Measurements from ENCODE around the gene CNIH4.
"Not testable (repeated sequence)": the region's sequence is repeated elsewhere in the genome, so short reads cannot be mapped to it uniquely, and the experiment has no call there.

The CNIH4 gene

DNA sequence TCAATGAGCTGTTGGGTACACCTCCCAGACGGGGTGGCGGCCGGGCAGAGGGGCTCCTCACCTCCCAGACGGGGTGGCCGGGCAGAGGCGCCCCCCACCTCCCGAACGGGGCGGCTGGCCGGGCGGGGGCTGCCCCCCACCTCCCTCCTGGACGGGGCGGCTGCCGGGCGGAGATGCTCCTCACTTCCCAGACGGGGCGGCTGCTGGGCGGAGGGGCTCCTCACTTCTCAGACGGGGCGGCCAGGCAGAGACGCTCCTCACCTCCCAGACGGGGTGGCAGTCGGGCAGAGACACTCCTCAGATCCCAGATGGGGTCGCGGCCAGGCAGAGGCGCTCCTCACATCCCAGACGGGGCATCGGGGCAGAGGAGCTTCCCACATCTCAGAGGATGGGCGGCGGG, 7.0 kb upstream of the CNIH4 start:
- not testable (repeated sequence) for DNase-seq (ENCODE audit: low spot score)

DNA sequence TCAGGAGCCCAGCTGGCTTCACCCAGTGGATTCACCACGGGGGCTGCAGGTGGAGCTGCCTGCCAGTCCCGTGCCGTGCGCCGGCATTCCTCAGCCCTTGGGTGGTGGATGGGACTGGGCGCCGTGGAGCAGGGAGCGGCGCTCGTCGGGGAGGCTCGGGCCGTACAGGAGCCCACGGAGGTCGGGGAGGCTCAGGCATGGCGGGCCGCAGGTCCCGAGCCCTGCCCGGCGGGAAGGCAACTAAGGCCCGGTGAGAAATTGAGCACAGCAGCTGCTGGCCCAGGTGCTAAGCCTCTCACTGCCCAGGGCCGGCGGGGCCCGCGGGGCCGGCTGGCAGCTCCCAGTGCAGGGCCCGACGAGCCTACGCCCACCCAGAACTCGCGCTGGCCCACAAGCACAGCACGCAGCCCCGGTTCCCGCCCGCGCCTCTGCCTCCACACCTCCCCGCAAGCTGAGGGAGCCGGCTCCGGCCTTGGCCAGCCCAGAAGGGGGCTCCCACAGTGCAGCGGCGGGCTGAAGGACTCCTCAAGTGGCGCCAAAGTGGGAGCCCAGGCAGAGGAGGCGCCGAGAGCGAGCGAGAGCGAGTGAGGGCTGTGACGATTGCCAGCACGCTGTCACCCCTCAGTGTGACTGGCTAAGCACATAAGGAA, 4.1 kb upstream of the CNIH4 start:
- not testable (repeated sequence) for DNase-seq (ENCODE audit: low spot score)

DNA sequence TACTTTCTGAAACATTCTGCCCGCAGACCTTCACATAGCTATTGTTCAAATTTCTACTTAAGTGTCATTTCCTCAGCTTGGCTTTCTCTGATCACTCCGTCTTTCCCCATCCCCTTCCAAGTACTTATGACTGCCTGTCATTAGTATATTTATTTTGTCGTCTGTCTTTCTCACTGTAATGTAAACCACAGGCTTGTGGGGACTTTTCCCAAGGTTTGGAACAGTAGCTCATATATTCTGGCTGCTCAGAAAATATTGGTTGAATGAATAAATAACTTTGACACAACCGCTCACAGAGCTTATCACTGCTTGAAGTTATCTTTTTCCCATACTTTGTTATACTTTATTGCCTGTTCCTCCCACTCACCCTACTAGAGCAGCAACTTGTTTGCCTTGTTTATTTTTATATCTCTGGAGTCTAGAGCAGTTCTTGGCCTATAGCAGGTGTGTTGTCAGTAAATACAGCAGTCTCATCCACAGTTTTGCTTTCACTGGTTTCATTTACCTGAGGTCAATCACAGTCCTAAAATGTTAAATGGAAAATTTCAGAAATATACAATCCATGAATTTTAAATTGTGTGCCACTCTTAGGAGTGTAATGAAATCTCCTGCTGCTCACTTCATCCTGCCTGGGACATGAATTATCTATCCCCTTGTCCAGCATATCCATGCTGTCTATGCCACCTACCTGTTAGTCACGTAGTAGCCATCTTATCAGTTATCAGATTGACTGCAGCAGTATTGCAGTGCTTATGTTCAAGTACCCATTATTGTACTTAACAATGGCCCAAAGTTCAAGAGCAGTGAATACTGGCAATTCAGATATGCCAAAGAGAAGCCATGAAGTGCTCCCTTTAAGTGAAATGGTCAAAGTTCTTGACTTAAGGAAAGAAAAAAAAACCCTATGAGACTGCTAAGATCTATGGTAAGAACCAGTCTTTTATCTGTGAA, 2.4 kb upstream of the CNIH4 start:
- no peak for DNase-seq (ENCODE audit: low spot score)

DNA sequence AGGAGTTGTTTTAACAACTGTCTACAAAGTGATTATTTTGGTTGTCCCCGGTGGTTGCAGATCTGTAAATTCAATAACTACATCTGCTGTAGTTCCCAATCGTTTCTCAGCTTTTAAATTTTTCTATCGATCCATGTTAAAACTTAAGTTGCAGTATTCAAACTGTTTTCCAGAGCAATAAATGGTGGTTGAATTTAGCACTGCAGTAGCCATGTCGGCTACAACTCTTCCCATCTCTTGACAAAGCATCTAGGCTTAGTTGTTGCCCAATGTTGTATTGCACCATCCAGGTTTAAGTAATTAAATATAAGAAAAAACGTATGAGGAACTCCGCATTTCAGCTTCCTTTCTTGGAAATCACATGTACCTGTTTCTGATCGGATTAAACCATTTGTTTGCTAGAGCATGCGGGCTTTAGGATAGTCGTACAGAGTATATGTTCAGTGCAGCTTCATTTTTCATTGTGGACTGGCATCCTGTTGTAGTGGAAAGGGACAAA, 996 bp downstream of the CNIH4 start:
- no peak for DNase-seq (ENCODE audit: low spot score)

DNA sequence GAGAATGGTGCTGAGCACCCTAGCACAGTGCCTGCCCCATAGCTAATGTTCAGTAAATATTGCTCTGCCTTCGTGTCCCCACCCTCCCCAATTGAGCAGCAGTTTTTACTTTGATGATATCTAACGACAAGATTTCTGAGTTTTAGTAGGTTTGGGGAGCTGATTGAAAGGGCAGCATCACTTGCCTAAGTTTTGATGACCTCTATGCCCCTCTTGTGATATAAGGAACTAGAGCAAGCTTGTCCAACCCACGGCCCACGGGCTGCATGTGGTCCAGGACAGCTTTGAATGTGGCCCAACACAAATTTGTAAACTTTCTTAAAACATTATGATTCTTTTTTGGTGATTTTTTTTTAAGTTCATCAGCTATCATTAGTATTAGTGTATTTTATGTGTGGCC, 1.6 kb downstream of the CNIH4 start:
- DNase-seq (ENCODE audit: low spot score) = no peak

DNA sequence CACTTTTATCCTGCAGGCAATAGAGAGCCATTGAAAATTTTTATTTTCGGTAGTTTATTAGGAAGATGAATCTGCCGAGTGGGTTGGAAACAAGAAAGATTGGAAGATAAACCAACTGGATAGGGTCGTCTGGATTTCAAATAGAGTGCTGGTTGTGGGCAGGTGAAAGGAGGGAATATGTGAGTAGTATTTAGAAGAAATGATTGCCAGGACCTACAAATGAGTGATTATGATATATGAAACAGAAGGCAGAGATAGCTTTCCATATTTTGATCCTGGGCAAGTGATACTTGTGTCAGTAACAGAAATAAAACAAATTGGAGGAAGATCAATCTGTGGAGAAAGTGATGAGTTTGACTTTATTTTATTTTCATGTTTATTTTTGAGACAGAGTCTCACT, 2.5 kb downstream of the CNIH4 start:
- no peak for DNase-seq (ENCODE audit: low spot score)

DNA sequence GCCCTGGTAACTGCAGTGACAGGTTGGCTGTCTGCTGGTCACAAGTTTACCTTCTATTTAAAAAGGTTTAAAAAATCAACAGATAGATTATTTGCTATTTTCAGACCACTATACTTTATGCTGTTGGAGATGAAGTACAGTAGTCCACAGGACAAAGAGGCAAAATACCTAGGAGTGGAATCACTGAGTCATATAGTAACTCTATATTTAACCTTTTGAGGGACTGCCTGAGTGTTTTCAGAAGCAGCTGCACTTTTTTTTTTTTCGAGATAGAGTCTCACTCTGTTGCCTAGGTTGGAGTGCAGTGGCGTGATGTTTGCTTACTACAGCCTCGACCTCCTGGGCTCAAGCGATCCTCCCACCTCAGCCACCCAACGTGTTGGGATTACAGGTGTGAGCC, 11.7 kb downstream of the CNIH4 start:
- no peak for DNase-seq (ENCODE audit: low spot score)

DNA sequence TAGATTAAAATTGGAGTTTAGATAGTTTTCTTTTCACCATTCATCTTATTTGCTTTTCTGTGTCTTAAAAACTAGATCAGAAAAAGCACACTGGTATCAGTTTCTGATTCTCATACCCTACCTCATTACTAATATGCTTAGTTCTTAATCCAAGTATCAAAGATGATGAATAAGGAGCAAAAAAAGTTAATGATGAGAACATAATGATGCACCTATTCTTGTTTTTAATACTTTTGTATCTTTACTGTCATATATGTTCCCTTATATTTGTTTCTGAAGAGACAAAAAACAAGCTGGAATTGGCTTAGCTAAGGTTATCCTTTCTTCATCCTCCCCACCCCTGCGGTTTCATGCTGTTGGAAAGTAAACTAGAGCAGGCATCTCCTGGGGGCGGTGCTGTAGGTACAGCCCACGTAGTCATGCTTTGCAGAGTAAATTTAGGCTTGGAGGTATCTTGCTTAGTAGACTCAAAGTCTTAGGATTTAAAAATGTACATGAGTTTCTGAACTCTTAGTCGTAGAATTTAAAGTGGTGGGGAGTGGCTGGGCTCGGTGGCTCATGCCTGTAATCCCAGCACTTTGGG, 16.4 kb downstream of the CNIH4 start:
- DNase-seq (ENCODE audit: low spot score) = no peak

DNA sequence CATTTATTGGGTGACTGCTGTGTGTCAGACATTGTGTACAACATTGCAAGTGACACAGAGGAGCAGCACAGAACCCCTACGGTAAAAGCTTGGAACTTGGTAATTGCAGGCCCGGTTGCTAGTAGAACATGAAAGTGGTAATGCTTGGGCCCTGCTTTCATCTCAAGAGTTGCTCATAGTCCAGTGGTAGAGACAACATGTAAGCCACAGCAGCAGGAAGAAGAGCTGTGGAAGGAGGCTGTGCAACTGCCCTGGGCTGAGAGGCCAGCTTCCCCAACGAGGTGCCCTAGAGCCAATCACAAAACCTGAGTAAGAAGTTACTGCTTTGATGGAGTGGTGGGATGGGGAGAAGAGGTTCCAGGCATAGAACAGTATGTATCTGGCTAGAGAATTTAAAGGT, 18.4 kb downstream of the CNIH4 start:
- DNase-seq (ENCODE audit: low spot score) = no peak

DNA sequence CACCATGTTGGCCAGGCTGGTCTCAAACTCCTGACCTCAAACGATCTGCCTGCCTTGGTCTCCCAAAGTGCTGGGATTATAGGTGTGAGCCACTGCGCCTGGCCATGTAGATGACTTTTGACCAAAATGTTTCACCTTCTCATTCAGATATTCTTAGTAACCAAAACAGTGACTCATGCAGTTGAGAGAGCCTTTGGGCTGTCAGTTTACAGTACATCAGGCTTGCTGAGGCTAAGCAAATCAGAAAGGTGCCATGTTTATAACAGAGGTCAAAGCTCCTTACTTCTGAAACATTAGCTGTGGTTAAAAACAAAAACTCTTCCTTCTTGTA, 21.0 kb downstream of the CNIH4 start:
- no peak for DNase-seq (ENCODE audit: low spot score)

DNA sequence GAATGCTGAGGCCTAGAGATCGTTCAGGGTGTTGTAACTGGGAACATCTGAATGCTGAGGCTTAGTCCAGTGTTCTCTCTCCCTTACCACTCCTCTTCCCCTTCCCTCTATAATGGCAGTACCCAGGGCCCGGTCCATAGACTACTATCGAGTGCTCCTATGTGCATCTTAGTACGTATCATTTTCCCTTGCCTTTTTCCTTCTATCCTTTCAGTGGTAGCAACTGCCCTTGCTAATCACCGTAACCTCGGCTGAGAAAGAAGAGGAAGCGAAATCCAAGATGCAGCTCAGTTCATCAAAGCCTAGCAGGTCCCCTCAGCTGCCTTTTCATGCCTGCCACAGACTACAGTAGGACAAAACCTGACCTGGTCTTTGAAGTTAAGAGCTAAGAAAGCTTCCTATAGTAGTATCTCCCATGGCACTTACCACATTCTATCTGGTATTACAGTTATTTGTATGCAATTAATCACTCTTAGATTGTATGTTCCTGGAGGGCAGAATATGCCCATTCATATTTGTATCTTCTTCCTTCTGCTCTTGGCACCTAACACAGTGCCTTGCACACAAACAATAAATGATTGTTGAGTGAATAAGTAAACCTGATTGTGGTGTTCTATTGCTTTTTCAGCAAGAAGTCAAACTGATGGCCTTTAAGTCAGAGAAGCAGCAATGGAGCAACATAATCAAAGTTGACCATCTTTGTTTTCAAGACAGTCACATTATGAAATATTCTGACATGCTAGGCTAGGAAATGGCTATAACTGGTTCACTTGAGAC, 22.4 kb downstream of the CNIH4 start:
- no peak for DNase-seq (ENCODE audit: low spot score)

DNA sequence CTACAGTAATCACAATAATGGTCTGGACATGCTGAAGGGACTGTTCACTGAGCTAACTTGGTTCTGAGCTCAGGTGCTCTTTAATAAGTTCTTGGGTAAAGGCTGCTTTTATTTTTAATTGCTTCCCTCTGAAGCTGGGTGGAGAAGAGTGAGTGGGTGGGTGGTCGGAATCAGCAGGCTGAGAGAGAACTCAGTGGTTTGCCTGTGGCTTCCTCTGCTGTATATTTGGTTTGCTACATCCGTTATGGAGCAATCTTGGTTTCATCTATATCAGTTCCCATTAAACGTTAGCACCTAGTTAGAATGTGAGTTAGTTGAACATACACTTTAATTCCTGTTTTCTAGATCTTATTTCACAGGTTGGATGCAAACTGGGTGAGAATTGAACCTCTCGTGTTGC, 23.3 kb downstream of the CNIH4 start:
- DNase-seq (ENCODE audit: low spot score) = no peak

DNA sequence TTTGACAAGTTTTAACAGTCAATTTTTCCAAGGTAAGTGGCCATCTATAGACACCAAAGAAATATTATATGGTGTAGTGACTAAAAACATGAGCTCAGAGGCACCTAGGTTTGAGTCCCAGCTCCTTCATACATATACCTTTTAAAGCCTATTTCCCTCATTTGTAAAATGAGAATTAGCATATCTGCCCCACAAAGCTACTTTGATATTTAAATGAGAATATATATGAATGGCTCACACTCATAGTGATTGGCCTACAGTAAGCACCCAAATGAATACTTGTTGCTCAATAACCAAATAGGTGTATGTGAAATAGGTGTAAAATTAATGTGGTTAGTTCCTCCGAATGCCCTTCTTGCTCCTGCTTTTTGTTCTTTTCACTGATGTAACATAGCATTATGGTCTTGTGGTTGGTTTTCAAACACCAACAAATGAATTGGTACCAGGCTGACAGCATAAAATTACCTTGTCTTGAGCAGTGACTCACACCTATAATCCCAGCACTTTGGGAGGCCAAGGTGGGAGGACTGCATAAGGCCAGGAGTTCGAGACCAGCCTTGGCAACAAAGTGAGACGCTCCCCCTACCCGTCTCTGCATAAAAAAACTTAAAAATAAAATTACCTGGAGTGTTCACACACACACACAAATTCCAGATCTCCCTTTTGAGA, 25.3 kb downstream of the CNIH4 start:
- DNase-seq (ENCODE audit: low spot score) = no peak

DNA sequence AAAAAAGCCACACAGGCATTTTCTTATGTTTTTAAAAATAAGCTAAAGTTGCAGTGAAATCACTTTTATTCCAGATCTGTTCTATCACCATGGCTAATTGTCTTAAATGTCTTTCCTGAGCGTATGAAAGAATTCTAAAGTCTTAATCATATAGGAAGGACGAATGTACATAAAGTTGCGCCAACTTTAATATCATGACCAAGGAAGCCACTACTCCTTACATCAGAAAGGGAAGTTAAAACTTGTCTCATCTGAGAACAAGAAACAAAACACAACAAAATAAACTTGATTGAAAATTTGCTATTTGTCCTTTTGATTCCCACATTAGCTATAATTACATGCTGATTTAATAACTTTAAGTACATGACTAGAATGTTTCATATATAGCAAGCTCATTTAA, 26.5 kb downstream of the CNIH4 start:
- DNase-seq (ENCODE audit: low spot score) = no peak

DNA sequence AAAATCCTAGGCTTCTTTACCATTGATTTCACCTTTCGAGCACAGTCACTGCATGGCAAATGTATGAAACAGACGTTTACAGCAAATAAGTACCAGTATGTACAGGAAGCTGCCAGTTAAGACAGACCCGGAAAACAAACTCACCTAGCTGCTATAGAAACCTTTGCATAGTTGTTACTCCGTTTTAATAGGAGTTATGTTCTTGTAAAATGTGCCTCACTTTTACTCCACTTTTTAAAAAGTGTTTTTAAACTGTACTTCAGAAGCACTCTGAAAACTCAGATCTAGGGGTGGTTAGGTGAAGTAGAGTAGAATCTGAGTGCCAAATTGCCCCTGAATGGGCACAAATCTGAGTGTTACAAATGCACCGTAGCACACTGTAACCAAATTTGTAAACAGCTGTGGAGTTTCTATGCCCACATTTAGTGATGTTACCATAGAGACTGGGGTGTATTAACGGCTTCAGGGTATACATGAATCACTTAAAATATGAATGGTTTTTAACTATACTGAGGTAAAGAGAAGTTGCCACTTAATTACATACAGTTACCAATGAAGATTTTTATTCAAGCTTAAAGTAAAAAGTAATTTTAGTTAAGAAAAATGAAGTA, 30.7 kb downstream of the CNIH4 start:
- no peak for DNase-seq (ENCODE audit: low spot score)

DNA sequence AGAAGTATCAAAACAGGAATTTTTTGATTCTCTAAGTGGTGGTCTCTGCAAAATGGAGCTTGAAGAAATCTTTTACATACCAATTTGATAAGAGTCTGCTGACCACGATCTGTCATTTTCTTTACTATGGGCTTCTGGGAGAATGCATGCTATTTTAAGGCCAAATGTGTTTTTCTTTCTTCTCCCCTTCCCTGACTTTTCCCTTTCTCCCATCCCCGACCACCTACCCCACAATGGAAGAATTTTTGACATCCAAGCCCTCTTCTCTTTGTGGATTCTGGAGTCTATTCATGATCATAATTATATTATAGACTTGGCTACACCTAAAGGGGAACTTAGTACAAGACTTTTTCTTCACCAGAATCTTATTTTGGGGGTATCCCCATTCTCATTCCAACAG, 31.3 kb downstream of the CNIH4 start:
- DNase-seq (ENCODE audit: low spot score) = no peak

DNA sequence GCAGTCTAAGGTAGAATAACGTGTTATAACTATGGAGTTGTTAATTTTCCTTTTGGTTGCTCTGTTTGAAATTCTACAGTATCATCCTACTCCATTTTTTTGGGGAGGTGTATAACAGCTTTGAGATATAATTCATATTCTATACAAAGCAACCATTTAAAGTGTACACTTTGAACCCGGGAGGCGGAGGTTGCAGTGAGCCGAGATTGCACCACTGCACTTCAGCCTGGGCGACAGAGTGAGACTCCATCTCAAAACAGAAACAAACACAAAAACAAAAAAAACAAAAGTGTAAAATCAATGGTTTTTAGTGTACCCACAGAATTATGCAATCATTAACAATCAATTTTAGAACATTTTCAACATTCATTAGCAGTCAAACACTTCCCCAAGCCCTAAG, 33.8 kb downstream of the CNIH4 start:
- no peak for DNase-seq (ENCODE audit: low spot score)

DNA sequence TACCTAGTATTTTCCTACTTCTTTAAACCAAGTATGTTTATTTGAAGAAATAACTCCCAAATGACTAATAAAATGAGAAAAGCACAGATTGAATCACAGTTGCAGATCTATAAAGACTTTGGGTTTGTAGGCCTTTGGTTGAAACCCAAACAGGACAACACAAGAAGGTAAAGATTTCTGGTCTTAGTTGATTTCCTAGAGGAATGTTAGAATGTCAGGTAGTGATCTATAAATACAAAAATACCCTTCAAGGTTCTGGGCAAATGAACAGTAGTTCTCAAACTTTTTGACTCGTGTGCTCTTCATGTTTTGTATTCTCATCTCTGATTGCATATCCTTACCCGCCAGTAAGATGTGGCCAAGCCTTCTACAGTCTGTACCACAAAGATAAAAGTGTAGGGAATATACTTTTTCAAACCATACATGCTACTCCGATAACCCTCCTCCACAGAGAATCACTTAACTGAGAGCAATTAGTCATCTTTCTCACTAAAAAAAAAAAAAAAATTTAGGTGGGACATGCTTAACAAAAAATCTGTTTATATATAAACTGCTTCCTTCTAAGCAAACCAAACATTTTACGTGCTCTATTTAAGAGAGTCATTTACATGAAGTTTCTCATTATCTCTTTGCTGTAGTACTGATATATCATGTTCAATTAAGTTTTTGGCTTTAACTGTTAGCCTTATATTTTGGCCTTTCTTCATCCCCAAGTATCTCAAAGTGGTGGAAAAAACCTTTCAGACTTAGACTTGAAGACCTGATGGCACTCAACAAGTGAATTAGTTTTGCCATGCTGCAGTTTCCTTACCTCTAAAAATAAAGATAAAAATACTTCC, 36.0 kb downstream of the CNIH4 start:
- no peak for DNase-seq (ENCODE audit: low spot score)

DNA sequence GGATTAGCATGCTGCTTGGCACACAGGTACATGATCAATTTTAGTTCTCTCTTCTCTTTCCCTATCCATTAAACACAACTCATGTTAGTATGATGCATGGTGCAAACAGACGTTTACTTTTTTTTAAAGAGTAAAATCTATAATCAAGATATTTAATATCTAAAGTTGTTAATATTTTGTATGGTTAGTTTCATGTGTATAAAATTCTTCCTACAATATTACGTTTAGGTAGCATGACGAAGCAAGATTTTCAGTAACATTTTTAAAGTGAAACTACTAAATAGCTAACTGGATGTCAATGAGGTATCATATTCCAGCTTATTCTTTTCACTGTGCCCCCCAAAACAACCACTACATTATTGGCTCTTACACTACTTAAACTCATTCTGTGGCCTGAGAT, 36.6 kb downstream of the CNIH4 start:
- DNase-seq (ENCODE audit: low spot score) = no peak

DNA sequence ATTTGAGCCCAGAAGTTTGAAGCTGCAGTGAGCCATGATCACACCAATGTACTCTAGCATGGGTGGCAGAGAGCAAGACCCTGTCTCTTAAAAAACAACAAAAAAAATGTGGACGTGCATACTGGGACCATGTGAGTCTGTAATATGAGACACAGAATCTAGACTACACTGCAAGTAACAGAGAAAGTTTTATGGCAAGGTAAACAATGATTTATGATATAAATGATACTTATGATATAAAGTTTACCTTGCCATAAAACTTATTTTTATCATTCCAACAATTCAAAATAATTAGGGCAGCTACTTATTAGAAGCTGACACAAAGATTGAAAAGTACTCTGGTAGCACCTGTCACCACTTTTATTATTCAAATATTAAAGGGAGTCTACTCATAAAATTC, 43.2 kb downstream of the CNIH4 start:
- DNase-seq (ENCODE audit: low spot score) = no peak
